HG03108 (cell line): ENCODE measurements around the gene EEF1AKMT4.
A peak's percentile ranks its signal among the peaks of the same experiment; 100 is the strongest.

Experiments
- ATAC-seq: cut with Tn5 transposase; IDR thresholded peaks from one replicate; pipeline ENCODE4 v1.9.1; 2021; ENCODE audit warnings: moderate library complexity; ENCODE audit not compliant: unreplicated experiment

EEF1AKMT4 gene

DNA sequence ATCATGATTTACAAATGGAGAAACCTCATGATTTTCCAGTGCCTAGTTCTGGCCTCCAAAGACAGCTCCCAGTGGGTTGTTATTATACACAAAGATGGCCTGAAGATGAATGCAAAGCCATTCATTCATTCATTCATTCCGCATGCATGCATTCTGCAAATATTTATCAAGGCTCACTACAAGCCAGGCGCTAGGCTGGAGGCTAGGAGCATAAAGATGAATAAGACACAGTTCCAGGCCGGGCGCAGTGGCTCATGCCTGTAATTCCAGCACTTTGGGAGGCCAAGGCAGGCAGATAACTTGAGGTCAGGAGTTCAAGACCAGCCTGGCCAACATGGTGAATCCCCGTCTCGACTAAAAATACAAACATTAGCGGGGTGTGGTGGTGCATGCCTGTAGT is 47.1 kb downstream of the EEF1AKMT4 start:
- no peak for ATAC-seq

DNA sequence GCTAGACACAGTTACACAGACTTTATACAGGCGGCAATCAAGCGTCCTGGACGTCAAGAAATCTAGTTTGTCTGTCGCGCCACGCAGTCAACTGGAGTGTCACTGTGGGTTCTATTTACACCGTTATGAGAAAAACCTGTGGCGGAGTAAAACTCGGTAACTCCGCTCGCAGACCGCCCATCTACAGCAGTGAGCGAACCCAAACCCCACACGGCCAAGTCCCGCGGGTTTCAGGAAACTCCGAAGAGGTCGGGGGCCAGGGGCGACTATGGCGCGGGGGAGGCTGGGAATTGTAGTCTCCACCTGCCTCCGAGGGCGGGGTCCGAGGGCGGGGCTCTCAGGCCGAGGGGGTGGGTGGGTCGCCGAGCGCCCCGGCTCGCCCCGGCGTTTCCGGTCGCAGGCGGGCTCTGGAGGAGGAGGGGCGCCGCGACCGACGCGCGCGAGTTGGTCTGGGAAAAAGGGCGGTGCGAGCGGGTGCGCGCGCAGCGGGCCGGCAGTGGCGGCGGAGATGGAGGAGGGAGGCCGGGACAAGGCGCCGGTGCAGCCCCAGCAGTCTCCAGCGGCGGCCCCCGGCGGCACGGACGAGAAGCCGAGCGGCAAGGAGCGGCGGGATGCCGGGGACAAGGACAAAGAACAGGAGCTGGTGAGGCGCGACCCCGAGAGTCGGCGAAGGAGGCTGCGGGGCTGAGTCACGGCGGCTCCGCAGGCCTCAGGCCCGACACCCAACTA is 49.5 kb downstream of the EEF1AKMT4 start, which contains the start of gene PSMD2:
PSMD2 (plus strand) TSS at position 483 of the 729 bp plus-strand sequence; CDS start at position 509, 26 bp downstream.
- ATAC-seq: peak; percentile 93

DNA sequence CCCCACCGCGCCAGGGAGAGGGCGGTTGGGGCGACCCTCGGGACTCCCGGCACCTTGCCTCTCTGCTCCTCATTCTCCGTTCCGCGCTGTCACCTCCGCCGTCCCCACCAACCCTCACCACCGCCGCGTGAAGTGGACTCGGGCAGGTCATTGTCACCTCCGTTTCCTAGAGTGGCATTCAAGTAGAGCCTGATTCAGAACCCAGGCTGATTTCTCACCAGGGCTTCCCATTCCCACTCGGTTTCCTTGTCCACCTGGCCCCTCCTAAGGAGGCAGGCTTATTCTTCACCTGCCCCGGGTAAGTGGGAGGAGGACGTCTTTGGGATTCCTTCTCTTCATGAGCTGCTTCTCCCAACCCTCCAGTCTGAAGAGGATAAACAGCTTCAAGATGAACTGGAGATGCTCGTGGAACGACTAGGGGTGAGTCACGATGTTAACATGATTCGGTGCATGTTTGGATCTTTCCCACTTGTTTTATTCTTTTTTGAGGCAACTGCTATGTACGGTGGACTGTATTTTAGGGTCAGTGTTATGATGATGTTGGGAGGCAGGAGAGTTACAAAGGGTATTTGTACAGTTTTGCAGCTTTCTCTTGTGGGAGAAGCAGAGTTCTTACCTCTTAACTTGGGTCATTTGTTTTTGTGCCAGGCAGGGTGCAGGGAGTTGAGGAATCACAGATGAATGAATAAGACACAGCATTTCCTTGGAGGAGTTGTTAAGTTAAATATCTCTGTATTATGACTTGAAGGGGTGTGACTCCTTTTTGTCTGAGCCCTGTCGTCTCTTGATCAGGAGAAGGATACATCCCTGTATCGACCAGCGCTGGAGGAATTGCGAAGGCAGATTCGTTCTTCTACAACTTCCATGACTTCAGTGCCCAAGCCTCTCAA is 50.3 kb downstream of the EEF1AKMT4 start:
- no peak for ATAC-seq

DNA sequence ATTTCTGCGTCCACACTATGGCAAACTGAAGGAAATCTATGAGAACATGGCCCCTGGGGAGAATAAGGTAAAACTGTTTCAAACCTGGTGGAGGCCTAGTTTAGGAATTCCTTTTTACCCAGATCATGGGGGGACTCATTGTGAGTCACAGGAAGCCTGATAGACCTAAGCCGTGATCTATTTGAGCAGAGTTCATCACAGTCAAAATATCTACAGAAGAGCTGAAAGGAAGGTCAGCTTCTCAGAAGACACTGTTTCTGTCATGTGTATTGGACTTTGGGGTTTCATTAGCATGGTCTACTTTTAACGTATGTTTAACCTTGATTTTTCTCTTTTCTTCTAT is 50.9 kb downstream of the EEF1AKMT4 start:
- no peak for ATAC-seq

DNA sequence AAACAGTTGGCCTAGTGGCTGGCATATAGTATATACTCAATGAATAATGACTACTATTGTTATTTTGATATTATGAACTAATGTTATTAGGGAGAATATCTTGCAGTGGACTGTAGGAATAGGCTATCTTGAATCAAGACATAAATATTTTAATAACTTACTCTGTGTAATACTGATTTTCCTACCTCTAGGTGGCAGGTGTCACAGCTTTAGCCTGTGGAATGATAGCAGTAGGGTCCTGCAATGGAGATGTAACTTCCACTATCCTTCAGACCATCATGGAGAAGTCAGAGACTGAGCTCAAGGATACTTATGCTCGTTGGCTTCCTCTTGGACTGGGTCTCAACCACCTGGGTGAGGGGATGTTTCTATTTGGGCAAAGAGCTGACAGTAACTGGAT is 56.1 kb downstream of the EEF1AKMT4 start:
- no peak for ATAC-seq

DNA sequence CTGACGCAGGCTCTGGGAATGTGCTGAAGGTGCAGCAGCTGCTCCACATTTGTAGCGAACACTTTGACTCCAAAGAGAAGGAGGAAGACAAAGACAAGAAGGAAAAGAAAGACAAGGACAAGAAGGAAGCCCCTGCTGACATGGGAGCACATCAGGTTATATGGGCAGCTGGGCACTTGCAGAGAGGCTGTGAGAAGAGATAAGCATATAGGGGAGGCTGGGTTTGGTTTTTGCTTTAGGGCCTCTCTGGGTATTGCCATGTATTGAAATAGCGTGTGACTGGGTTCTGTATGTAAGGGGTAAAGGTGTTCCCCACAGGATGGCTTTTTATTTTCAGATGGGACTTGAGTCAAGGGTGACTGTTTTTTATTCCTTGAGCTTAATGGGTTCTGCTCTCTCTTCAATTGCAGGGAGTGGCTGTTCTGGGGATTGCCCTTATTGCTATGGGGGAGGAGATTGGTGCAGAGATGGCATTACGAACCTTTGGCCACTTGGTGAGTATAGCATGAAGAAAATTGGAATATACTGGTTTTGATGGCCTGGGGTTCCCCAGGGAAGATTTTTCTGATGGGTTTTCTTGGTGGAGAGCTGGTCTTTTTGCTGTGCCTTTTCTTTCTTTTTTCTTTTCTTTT is 57.0 kb downstream of the EEF1AKMT4 start:
- ATAC-seq: no peak

DNA sequence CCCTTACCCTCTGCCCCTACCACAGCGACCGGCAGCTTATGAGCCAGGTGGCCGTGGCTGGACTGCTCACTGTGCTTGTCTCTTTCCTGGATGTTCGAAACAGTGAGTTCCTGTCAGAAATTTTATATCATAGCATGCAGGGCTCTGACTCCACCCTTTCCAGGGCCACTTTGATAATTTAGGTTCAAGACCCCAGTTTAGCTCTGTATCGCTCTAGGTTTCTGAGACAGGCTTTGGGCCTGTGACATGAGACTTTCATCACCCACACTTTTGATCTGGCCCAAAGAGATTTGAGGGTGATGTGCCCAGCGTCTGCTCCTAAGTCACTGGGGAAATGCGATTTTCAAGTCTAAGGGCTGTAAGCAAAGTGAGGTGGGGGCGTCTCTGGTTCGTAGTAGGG is 58.4 kb downstream of the EEF1AKMT4 start:
- ATAC-seq: no peak
